ENCODE data around the gene TICAM2.

GRCh38 chr5:115641948-115642347, 39.7 kb upstream of the TICAM2 start:
- TF ChIP-seq EP300 (IDR thresholded peaks at IDR 0.05): no peak
- TF ChIP-seq CTCF (IDR thresholded peaks at IDR 0.05): no peak
- TF ChIP-seq POLR2AphosphoS5 (IDR thresholded peaks at IDR 0.05): no peak
- no peak for TF ChIP-seq POLR2A (IDR thresholded peaks at IDR 0.05)
